ENCODE results near the gene RASA4.
"Not testable (repeated sequence)": the region's sequence is repeated elsewhere in the genome, so short reads cannot be mapped to it uniquely, and the experiment has no call there.

RASA4 gene

DNA sequence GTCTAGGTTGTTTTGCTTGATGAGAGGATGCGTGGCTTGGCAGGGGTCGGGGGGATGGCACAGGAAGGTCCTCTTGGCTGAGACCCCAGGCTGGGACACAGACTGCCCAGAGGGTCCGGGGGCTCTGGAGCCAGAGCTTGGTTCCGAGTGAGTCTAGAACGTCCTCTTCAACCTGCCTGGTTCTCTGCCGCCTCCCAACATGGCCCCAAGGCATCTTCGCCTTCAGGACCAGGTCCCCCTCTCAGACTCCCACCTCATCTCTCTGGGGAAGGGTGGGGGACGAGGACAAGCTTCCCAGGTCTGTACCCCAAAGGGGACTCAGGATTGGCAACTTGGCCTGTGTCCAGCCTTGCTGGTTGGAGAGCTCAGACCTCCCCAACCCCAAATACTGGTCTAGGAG is 74.5 kb downstream of the RASA4 start:
- FAIRE-seq = not testable (repeated sequence)

DNA sequence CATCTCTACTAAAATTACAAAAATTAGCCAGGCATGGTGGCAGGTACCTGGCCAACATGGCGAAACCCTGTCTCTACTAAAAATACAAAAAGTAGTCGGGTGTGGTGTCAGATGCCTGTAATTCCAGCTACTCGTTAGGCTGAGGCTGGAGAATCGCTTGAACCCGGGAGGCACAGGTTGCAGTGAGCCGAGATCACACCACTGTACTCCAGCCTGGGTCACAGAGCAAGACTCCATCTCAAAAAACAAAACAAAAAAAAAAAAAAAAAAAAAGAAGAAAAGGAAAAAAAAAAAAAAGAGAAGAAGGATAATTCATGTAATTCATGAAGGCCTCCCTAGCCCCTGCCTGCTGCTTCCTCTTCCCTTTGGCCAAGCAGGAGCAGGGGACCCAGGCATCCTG is 76.0 kb downstream of the RASA4 start:
- not testable (repeated sequence) for FAIRE-seq

DNA sequence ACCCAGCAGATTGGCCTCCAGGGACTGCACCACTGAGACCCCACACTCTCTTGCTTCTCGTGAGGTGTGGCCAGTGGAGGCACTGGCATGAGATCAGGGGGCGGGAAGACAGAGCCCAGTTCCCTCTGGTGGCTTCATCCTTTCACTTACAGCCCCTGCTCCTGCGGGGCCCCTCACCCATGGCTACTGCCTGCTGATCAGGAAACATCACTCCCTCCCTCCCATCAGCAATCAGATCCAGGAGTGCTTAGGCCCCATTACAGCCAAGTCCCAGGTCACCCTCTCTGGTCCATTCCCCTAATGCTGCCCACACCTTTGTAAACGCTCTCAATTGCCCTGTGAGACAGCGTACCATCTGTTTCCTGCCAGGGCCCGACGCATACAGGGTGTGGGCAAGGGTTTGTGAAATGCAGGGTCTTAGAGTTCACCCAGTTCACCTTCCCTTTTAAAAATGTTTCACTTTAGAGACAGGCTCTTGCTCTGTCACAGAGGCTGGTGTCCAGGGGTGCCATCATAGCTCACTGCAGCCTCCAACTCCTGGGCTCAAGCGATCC is 81.4 kb downstream of the RASA4 start:
- FAIRE-seq = not testable (repeated sequence)

GRCh38 chr7:102532127-102532526 is 84.4 kb downstream of the RASA4 start:
- FAIRE-seq = not testable (repeated sequence)

DNA sequence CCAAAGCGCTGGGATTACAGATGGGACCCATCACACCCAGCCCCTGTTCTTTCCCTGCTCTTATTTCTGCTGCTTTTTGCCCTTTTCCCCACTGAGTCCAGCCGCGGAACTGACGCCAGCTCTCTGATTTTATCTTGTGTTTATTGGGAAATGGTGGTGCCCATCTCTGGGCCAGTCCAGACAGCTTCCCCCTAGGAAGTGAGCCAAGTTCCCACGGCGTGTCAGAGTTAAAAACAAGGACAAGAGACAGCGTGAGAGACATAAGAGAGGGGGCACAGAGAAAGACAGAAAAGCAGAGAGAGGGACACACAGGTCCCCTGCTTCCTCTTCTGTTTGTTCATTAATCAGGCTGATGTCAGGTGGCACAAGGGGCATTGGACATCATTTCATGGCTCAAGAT is 85.0 kb downstream of the RASA4 start:
- FAIRE-seq = not testable (repeated sequence)

GRCh38 chr7:102527822-102528793 is 88.4 kb downstream of the RASA4 start:
- not testable (repeated sequence) for FAIRE-seq

GRCh38 chr7:102527182-102527581 is 89.4 kb downstream of the RASA4 start:
- FAIRE-seq = not testable (repeated sequence)

GRCh38 chr7:102524803-102525202 is 91.8 kb downstream of the RASA4 start:
- FAIRE-seq = not testable (repeated sequence)
